ENCODE measurements around the gene PTS.
"Not testable (repeated sequence)": the region's sequence is repeated elsewhere in the genome, so short reads cannot be mapped to it uniquely, and the experiment has no call there.

PTS gene

DNA sequence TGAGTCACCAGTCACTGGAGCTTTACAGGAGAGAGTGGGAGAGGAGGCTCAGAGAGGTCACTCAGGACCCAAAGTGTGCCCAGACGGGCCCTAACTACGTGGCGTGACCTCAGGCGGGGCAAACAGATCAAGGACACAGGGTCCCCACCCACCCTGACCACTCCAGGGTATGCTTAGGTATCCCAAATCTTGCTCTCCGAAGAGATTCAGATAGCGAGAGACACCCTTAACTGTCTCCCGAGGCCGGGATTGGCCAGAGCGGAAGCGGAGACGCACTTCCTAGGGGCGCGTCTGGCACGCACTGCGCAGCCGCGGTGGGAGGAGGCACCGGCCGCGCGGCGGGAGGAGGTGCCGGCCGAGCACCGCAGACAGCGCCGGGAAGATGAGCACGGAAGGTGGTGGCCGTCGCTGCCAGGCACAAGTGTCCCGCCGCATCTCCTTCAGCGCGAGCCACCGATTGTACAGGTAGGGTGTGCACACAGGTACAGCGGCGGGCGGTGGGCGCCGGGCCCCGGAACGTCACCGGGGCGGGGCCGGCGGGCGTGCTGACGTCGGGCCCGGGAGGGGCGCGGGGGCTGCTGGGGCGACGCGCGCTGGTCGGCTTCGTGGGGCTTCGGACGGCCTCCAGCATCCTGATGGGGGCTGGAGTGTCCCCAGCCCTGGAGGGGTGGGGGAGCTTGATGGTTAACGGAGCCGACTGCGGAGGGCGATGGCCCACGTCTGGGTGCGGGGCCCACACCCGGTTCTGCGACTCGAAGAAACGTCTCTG, at the start of gene PTS:
Gene PTS, plus strand, starts transcription at position 367 of the 769 bp plus-strand sequence. Its CDS starts 16 bp downstream, at position 383.
- DNase-seq = peak; percentile 93

DNA sequence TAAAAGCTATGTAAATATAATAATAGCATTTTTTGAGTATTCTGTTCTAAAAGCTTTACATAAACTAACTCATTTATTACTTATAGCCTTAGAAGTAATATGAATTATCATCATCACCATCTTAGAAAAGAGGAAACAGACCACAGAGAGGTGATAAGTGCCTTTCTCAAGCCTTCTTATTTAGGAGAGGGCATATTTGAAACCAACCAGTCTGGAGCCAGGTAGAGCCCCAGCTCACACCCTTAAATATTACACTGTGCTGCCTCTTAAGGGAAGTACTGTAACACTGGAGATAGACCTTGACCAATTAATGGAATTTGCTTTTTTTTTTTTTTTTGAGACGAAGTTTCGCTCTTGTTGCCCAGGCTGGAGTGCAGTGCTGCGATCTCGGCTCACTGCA, 48.6 kb upstream of the PTS start:
- no peak for DNase-seq

DNA sequence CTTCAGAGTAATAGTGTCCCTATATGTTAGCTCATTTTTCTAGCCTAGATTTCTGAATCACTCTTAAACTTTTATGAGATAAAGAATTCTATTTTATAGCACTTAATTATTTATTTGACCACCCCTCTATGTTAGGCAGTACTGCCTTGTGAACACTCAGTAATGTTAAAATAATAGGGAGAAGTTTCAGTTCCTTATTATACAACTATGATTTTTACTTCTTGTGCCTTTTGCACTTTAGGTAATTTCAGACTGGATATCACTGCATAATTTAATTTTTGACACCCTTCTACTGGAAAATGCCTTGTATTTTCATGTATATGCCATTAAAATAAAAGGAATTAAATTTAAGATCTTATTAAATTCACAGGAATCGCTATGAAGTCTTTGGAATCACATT, 47.8 kb upstream of the PTS start:
- no peak for DNase-seq

GRCh38 chr11:112178936-112179335, 47.3 kb upstream of the PTS start:
- no peak for DNase-seq

DNA sequence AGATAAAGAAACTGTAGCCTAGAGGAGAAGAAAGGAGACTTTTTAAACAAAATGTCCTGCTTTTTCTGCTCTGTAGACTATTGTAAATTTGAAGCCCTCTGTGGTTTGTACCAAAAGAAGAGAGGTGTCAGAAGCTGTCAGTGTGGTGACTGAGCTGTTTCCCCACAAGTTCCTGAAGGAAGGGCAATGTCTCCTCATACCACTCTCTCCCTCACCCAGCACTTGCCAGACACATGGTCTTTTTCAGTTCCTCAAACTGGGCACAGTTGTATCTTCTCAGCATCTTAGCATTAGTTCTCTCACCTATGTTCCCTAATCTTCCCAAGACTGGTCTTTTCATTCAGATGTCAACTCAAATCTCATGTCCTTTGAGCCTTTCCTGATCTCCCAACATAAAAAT, 46.6 kb upstream of the PTS start:
- peak; percentile 77 for DNase-seq

GRCh38 chr11:112182867-112183266, 43.4 kb upstream of the PTS start:
- DNase-seq = no peak

DNA sequence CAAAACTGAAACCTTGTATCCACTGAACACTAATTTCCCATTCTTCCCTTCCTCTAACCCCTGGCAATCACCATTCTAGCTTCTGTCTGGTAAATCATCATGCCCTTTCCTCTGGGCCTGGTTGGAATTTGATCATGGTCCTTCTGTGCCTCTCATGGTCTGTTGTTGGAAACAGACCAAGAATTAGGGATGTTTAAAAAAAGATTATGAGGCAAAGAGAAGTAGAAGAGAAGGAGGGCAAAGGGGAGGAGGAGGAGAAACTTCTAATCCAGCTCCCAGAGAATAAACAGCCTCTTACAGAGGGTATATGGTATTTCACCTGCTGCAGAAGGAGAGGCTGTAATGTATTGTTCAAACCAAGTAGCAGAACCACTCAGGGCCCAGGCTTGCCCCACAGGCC, 40.3 kb upstream of the PTS start:
- DNase-seq = no peak

DNA sequence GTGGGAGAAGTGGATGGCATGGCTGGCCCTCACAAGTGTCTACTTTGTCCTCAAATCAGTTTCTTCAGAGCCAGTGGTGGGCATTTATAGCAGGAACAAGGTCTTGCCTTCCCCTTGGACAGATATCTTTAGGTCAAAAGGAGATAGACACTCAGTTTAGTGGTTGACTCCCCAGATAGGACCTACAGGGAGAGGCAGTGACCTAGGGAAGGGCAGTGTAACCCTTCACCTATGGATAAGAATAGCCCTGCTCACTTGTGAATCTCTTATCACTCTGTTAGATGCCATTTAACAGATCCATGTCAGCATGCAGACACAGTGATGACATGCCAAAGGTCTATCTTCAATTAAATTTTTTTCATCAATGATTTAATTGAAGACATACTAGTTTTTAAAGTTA, 39.9 kb upstream of the PTS start:
- no peak for DNase-seq

DNA sequence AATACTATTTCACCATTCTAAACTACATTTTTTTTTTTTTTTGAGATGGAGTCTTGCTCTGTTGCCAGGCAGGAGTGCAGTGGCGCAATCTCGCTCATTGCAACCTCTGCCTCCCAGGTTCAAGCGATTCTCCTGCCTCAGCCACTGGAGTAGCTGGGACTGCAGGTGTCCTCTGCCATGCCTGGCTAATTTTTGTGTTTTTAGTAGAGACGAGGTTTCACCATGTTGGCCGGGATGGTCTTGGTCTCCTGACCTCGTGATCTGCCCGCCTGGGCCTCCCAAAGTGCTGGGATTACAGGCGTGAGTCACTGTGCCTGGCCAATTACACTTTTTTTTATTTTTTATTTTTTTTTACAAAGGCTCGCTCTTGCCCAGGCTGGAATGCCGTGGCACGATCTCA, 31.1 kb upstream of the PTS start:
- DNase-seq = not testable (repeated sequence)

DNA sequence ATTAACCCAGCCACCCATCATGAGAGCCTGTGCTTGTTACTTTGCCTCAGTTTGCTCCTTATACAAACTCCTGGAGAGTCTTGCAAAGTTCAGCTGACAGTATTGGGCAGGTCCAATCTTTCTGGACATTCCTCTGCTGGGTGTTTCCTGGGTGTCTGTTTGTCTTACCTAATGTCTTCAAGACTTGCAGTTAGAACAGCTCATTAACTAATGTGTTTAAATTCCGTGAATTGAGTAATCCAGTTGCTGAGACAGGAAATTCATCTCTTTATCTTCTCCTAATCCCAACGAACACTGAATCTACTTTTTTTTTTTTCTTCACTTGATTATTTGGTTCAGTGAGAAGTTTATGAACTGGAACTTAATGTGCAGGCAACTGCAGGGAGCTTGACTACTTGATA, 30.3 kb upstream of the PTS start:
- no peak for DNase-seq

DNA sequence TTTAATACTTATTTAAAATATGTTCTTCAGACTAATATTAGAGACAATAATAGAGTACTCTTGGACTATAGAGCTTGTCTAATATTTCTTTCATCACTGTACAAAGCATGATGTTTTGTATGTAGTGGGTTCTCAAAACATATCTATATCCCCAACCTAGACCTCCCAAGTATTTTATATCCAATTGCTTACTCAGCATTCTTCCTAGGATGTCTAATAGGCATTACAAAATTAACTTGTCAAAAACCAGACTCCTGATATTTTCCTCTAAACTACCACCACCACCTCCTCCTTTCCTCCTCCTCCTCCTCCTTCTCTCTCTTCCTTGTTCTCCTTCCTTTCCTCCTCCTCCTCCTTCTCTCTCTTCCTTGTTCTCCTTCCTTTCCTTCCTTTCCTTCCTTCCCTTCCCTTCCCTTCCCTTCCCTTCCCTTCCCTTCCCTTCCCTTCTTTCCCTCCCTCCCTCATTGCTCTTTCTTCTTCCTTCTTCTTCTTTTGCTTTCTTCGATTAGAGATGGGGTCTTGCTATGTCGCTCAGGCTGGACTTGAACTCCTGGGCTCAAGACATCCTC, 29.6 kb upstream of the PTS start:
- no peak for DNase-seq

GRCh38 chr11:112199101-112199500, 27.1 kb upstream of the PTS start:
- DNase-seq = not testable (repeated sequence)

DNA sequence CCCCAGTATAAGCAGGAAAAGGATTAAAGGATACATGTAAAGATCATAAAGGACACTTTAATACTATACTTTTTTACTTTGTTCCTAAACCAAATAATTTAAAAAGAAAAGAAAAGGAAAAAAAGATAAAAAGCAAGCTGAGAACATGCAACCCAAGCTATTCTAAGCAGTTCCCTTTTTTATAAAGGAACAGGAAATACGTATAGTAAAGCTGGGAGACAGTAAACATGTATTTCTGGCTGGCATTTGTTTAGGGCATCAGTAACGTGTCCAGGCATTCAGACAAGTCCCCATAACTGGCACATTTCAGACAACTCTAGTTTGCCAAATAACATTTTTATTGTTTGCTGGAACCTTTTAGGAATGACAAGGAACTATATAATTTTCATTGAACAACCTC, 26.0 kb upstream of the PTS start:
- no peak for DNase-seq

GRCh38 chr11:112206071-112206470, 20.2 kb upstream of the PTS start:
- DNase-seq = no peak

DNA sequence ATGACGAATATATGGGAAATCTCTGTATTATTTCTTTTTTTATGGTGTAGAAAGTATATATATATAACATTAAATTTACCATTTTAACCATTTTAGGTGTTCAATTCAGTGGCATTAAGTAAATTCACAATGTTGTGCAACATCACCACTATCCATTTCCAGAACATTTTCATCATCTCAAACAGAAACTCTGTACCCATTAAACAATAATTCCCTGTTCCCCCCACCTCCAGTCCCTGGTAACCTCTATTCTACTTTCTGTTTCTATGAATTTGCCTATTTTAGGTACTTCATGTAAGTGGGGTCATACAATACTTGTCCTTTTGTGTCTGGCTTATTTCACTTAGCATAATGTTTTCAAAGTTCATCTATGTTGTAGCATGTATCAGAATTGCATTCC, 15.3 kb upstream of the PTS start:
- peak; percentile 43 for DNase-seq

GRCh38 chr11:112211536-112211935, 14.7 kb upstream of the PTS start:
- DNase-seq = no peak

DNA sequence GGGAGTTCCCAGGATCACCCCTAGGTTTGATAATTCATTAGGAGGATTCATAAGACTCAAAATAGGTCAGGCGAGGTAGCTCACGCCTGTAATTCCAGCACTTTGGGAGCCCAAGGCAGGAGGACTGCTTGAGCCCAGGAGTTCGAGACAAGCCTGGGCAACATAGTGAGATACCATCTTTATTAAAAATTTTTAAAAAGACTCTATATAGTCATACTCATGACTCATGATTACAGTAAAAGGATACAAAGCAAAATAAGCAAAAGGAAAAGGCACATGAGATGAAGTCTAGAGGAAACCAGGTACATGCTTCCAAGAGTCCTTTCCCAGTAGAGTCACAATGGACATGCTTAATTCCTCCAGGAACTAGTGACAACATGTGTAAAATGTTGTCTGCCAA, 13.9 kb upstream of the PTS start:
- no peak for DNase-seq

- DNase-seq = no peak
Observed at GRCh38 chr11:112212710-112213109, 13.5 kb upstream of the PTS start.

GRCh38 chr11:112213753-112214152, 12.5 kb upstream of the PTS start:
- DNase-seq = no peak

DNA sequence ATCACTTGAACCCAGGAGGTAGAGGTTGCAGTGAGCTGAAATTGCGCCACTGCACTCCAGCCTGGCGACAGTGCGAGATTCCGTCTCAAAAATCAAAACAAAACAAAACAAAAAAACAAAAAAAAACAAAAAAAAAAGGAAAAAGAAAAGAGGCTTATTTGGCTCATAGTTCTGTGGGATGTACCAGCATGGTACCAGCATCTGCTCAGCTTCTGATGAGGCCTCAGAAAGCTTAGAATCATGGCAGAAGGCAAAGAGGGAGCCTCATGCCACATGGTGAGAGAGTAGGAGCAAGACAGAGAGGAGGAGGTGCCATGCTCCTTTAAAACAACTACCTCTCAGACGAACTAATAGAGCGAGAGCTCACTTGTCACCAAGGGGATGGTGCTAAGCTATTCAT, 10.6 kb upstream of the PTS start:
- no peak for DNase-seq

- DNase-seq = no peak
Observed at GRCh38 chr11:112216561-112217105, 9.6 kb upstream of the PTS start.

DNA sequence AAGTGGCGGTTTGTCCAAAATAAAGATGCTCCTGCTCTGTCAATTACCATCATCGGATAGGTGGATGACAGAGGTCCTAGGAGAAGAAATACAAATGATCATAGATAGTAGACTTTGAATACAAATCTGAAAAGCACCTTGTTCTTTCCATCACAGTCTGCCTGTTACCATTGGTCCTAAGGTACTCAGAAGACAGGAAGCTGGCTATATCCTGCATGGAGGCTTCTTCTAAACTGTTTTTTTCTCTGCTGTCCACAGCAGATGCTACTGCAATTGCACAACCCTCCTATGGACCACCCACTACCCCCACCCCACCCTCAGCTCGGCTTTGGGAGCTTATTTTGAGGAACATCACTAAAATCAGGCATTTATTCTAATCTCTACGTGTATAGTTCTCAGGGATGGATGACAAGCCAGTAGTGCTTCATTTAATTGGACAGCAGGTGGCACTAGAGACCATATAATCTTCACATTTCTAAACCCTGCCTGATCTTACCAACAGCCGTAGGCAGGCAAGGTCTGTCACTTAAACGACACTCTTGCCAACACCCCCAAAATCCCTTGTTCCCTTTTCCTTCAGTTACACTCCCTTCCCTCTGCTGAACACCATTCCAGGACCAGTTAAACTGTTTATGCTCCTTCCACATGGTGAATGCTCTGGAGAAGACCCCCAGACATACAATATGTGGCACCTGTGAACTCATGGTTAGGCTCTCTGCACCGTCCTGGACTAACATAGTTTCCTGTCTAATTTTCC, 6.6 kb upstream of the PTS start:
- peak; percentile 70 for DNase-seq

GRCh38 chr11:112221274-112221835, 4.9 kb upstream of the PTS start:
- no peak for DNase-seq

GRCh38 chr11:112222303-112222702, 3.9 kb upstream of the PTS start:
- DNase-seq = no peak
